B cell (primary cell): ENCODE measurements around the gene PRRC2C. TPM values are rescaled to one million over a fixed set of nuclear protein-coding genes. Genes with fewer than 3 reads are reported as not detected.

Experiments
- ATAC-seq: fragments of 200-7000 bp; cut with Tn5 transposase; one replicate; pipeline ENCODE4 v1.10.0; 2021; ENCODE audit warnings: low read depth, mild to moderate bottlenecking, moderate number of reproducible peaks, moderate library complexity
- CTCF ChIA-PET: fragments of 350-600 bp; sonication (Branson Sonifier 250); formaldehyde crosslinking; loops from one replicate; lab custom pipeline; 2021; ENCODE audit warnings: antibody characterized with exemption, inconsistent platforms; lab: Charles Lee
- POLR2A ChIA-PET: fragments of 350-600 bp; sonication (Branson Sonifier 250); formaldehyde crosslinking; loops from one replicate; lab custom pipeline; 2021; ENCODE audit warnings: antibody characterized with exemption; lab: Charles Lee
- DNase-seq: peaks from one replicate; pipeline ENCODE4 v3.0.0; 2013
- H2AFZ ChIP-seq: 2 replicates; pipeline ENCODE4 v1.6.1; 2012; ENCODE audit warnings: mild to moderate bottlenecking, low read depth, low read length; ENCODE audit not compliant: insufficient read depth, poor library complexity, severe bottlenecking
- H3K27ac ChIP-seq, 2 donors: 1 replicate in 1 of 2; 2 replicates in 1 of 2; pipeline ENCODE4 v1.5.1; 2012 to 2013; ENCODE audit warnings: low read length in 2 of 2, mild to moderate bottlenecking in 2 of 2, moderate library complexity in 1 of 2
- H3K27me3 ChIP-seq, 4 experiments: fragments of 200-600 bp in 1 of 4; sonication (generic) in 1 of 4; replicated peaks in 1 of 4; 1 replicate in 2 of 4; 2 replicates in 2 of 4; pipeline versions ENCODE4 v1.6.1 to v1.7.0; 2013 to 2016; ENCODE audit warnings: low read length in 3 of 4, mild to moderate bottlenecking in 2 of 4, mixed read lengths in 1 of 4, moderate library complexity in 1 of 4; ENCODE audit not compliant: insufficient read depth in 4 of 4, control insufficient read depth in 3 of 4; ENCODE audit errors: control extremely low read depth in 1 of 4
- H3K36me3 ChIP-seq, 2 experiments: replicated peaks in 1 of 2; 1 replicate in 1 of 2; 2 replicates in 1 of 2; pipeline versions ENCODE4 v1.6.1 to v1.7.1; 2013; ENCODE audit warnings: low read length in 1 of 2; ENCODE audit not compliant: insufficient read depth in 2 of 2, control insufficient read depth in 1 of 2; ENCODE audit errors: control extremely low read depth in 1 of 2, extremely low read depth in 1 of 2
- H3K4me1 ChIP-seq, 2 donors: fragments of 200-600 bp in 1 of 2; sonication (generic) in 1 of 2; 1 replicate in 1 of 2; 2 replicates in 1 of 2; pipeline versions ENCODE4 v1.5.1 to v1.6.1; 2013 to 2017; ENCODE audit warnings: low read length in 2 of 2; ENCODE audit not compliant: control insufficient read depth in 2 of 2, insufficient read depth in 2 of 2
- H3K4me2 ChIP-seq: replicated peaks from 2 replicates; pipeline ENCODE3; 2012; ENCODE audit warnings: mild to moderate bottlenecking, low read depth, low read length; ENCODE audit not compliant: poor library complexity, severe bottlenecking
- H3K4me3 ChIP-seq, 5 experiments: fragments of 200-600 bp in 1 of 5; sonication (generic) in 1 of 5; 1 replicate in 3 of 5; 2 replicates in 2 of 5; pipeline versions ENCODE4 v1.5.1 to v1.7.0; 2011 to 2016; ENCODE audit warnings: low read length in 4 of 5, mild to moderate bottlenecking in 4 of 5, low read depth in 2 of 5, control low read depth in 1 of 5, moderate library complexity in 1 of 5; ENCODE audit not compliant: insufficient read depth in 1 of 5; ENCODE audit errors: control extremely low read depth in 1 of 5, extremely low read depth in 1 of 5
- H3K79me2 ChIP-seq: fragments of 200-600 bp; sonication (generic); one replicate; pipeline ENCODE4 v1.6.0; 2016; ENCODE audit warnings: low read length; ENCODE audit not compliant: control insufficient read depth, insufficient read depth
- H3K9ac ChIP-seq: fragments of 200-600 bp; sonication (generic); 2 replicates; pipeline ENCODE4 v1.6.1; 2017; ENCODE audit warnings: mild to moderate bottlenecking, low read length, moderate library complexity
- H3K9me3 ChIP-seq, 3 donors: one replicate each; pipeline versions ENCODE4 v1.6.1 to v1.7.1; 2013; ENCODE audit warnings: low read length in 2 of 3; ENCODE audit not compliant: control insufficient read depth in 2 of 3, insufficient read depth in 1 of 3; ENCODE audit errors: control extremely low read depth in 1 of 3
- H4K20me1 ChIP-seq: 2 replicates; pipeline ENCODE4 v1.6.0; 2012; ENCODE audit warnings: mild to moderate bottlenecking, low read length; ENCODE audit not compliant: insufficient read depth, control insufficient read depth, poor library complexity, severe bottlenecking
- H3K27ac Mint-ChIP-seq: one replicate; pipeline ENCODE4 v1.8.0; 2021; ENCODE audit warnings: mixed read lengths
- H3K27me3 Mint-ChIP-seq: one replicate; pipeline ENCODE4 v1.8.0; 2021; ENCODE audit warnings: mixed read lengths
- H3K4me1 Mint-ChIP-seq: one replicate; pipeline ENCODE4 v1.8.0; 2021; ENCODE audit warnings: mixed read lengths
- H3K4me3 Mint-ChIP-seq: one replicate; pipeline ENCODE4 v1.8.0; 2021; ENCODE audit warnings: mixed read lengths
- H3K9me3 Mint-ChIP-seq: one replicate; pipeline ENCODE4 v1.8.0; 2022; ENCODE audit warnings: mixed read lengths; ENCODE audit not compliant: insufficient read depth
- CTCF ChIP-seq: fragments of 200-600 bp; IDR thresholded peaks from one replicate; pipeline ENCODE4 v1.8.0; 2022; ENCODE audit warnings: antibody characterized with exemption, mild to moderate bottlenecking
- EZH2 ChIP-seq: IDR thresholded peaks from 2 replicates; pipeline ENCODE4 v1.6.1; 2012; ENCODE audit warnings: borderline replicate concordance, low read depth, mild to moderate bottlenecking, moderate library complexity, low read length; ENCODE audit not compliant: insufficient read depth, poor library complexity, severe bottlenecking
- WGBS: methylation state at CpG from one replicate; pipeline ENCODE4 v1.1.5; 2013; ENCODE audit warnings: missing lambda C conversion rate; ENCODE audit not compliant: insufficient coverage; 5-methylcytosine and 5-hydroxymethylcytosine counted together
- intact Hi-C: fragments of 100-400 bp; cut with micrococcal nuclease; formaldehyde crosslinking; loops from one replicate; pipeline ENCODE4 v1.10.0; 2022
- polyA plus RNA-seq: library from polyadenylated mRNA; depleted of rRNA; stranded (reverse); fragments of >200 nt; gene quantifications from 2 replicates; pipeline ENCODE4 v1.2.3, GENCODE V29; 2012
- total RNA-seq, 2 donors: library from RNA; stranded (reverse); fragments of 120-200 nt in 1 of 2; gene quantifications; 1 replicate in 1 of 2; 2 replicates in 1 of 2; pipeline versions ENCODE4 v1.2.3 to v1.2.4, GENCODE V29; 2013 to 2022

Gene PRRC2C
- total and polyA plus RNA-seq, 2 donors (not counting 1 experiment from before 2014, with no cell fraction given): 65.4 to 305 TPM

- Histone ChIP-seq H3K9ac (no peak overlapping the region), H3K4me2 (no peak overlapping the region), H3K27me3 (no peaks in the 10 kb centered on the region), H3K4me1 (no peaks in the 10 kb centered on the region), H3K4me3 (no peak overlapping the region), H3K9me3 (no peaks in the 10 kb centered on the region), H3K79me2 (no peaks in the 10 kb centered on the region), H3K27ac (no peak overlapping the region), H3K36me3 (no peaks in the 10 kb centered on the region), H2AFZ (no peak overlapping the region), H4K20me1 (no peaks in the 10 kb centered on the region)
- CTCF ChIA-PET: no interaction called here
- no peak for DNase-seq
- ATAC-seq: no peak
- H3K4me3 Mint-ChIP-seq: no peak overlapping the region
- H3K9me3 Mint-ChIP-seq: peaks cover 5% of the 10 kb centered on the region
- peaks cover 17% of the 10 kb centered on the region for H3K27me3 Mint-ChIP-seq
- TF ChIP-seq EZH2 (no peak), CTCF (no peak)
- intact Hi-C loops: no loop called here
- no peak overlapping the region for H3K27ac Mint-ChIP-seq
- no peaks in the 10 kb centered on the region for H3K4me1 Mint-ChIP-seq
- 100% methylated on average over 1 of the region's 1 CpG for WGBS
- POLR2A ChIA-PET: no interaction called here
These were observed 7.5 kb upstream of the PRRC2C start for GRCh38 chr1:171477804-171478203.

GRCh38 chr1:171480035-171480434, 5.3 kb upstream of the PRRC2C start:
- DNase-seq (no peak), ATAC-seq (no peak)
- Histone ChIP-seq H3K4me1 (peaks cover 5 to 8% of the 10 kb centered on the region in 2 donors), H3K9ac (no peak overlapping the region), H3K27ac (no peak overlapping the region), H3K27me3 (no peaks in the 10 kb centered on the region), H3K9me3 (no peaks in the 10 kb centered on the region), H3K36me3 (no peaks in the 10 kb centered on the region), H2AFZ (no peak overlapping the region), H4K20me1 (no peaks in the 10 kb centered on the region), H3K4me2 (no peak overlapping the region), H3K4me3 (no peak overlapping the region), H3K79me2 (peaks cover 6% of the 10 kb centered on the region)
- TF ChIP-seq CTCF: no peak
- no peak for TF ChIP-seq EZH2
- Mint-ChIP-seq H3K27ac (no peak overlapping the region), H3K27me3 (peaks cover 5% of the 10 kb centered on the region), H3K4me1 (peaks cover 4% of the 10 kb centered on the region), H3K9me3 (no peaks in the 10 kb centered on the region), H3K4me3 (no peak overlapping the region)
- intact Hi-C loops: loop anchor here (10.0 kb wide), 2 partner anchors 505 to 1775 kb away; no protein-coding TSS in a partner anchor
- ChIA-PET POLR2A (no interaction called here), CTCF (no interaction called here)
- WGBS: 36% methylated on average over 2 of the region's 2 CpGs
